T-helper 1 cell treated with Interleukin-12 subunit alpha and Interleukin-12 subunit beta and Interleukin-4 antibody, amounts not matched to agents 30 μg/mL and 1 μg/mL, for 36 hours (primary cell): ENCODE measurements around the gene NDUFB11.

Source experiments
- H3K27ac Mint-ChIP-seq: one replicate; pipeline ENCODE4 v1.8.0; 2021; ENCODE audit warnings: mild to moderate bottlenecking, mixed read lengths
- H3K27me3 Mint-ChIP-seq: one replicate; pipeline ENCODE4 v1.8.0; 2021; ENCODE audit warnings: low read depth, mixed read lengths
- H3K36me3 Mint-ChIP-seq: one replicate; pipeline ENCODE4 v1.8.0; 2021; ENCODE audit warnings: low read depth, mixed read lengths
- H3K4me1 Mint-ChIP-seq: one replicate; pipeline ENCODE4 v1.8.0; 2021; ENCODE audit warnings: low read depth, mixed read lengths
- H3K4me3 Mint-ChIP-seq: one replicate; pipeline ENCODE4 v1.8.0; 2021; ENCODE audit warnings: mild to moderate bottlenecking, moderate library complexity, mixed read lengths
- H3K9me3 Mint-ChIP-seq: one replicate; pipeline ENCODE4 v1.8.0; 2021; ENCODE audit warnings: mixed read lengths

The NDUFB11 gene

DNA sequence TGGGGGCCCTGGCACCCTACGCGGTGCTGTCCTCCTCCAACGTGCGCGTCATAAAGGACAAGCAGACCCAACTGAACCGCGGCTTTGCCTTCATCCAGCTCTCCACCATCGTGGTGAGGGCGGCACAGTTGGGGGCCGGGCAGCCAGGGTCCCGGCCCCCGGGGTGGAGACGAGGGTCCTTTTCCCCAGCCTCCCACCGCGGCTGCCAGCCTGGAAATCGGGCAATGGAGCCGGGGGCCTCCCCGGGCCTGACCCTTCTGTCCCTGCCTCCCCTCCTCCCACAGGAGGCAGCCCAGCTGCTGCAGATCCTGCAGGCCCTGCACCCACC, 35.4 kb upstream of the NDUFB11 start:
- Mint-ChIP-seq H3K36me3 (peaks cover 18% of the 10 kb centered on the region), H3K27ac (no peak overlapping the region), H3K4me3 (no peak overlapping the region), H3K9me3 (no peaks in the 10 kb centered on the region), H3K4me1 (no peaks in the 10 kb centered on the region), H3K27me3 (no peaks in the 10 kb centered on the region)

DNA sequence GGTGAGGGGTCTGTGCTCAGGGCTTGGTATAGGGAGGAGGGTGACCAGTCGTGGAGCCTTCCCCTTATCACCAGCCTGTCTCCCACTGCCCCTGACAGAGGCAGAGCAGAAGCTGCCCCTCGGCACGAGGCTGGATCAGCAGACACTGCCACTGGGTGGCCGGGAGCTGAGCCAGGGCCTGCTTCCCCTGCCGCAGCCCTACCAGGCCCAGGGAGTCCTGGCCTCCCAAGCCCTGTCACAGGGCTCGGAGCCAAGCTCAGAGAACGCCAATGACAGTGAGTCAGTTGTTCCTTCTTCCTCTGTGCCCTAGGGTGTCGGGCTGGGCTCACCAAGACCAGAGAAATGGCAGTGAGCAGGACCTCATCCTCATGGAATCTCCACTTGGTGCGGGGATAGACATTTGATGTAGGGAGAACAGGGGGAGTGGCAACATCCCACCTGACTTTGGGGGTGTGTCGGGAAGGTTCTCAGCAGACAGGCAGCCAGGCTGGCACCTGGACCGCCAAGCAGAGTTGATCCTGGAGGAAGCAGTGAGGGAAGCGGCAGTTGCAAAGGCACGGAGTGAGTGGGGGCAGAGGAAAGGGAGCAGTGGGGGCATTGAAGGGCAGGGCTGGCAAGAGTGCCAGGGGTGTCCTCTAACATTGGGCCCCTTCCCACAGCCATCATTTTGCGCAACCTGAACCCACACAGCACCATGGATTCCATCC, 34.9 kb upstream of the NDUFB11 start:
- H3K4me3 Mint-ChIP-seq: no peak overlapping the region
- H3K4me1 Mint-ChIP-seq: no peaks in the 10 kb centered on the region
- H3K36me3 Mint-ChIP-seq: peaks cover 18% of the 10 kb centered on the region
- no peaks in the 10 kb centered on the region for H3K27me3 Mint-ChIP-seq
- no peak overlapping the region for H3K27ac Mint-ChIP-seq
- H3K9me3 Mint-ChIP-seq: no peaks in the 10 kb centered on the region

DNA sequence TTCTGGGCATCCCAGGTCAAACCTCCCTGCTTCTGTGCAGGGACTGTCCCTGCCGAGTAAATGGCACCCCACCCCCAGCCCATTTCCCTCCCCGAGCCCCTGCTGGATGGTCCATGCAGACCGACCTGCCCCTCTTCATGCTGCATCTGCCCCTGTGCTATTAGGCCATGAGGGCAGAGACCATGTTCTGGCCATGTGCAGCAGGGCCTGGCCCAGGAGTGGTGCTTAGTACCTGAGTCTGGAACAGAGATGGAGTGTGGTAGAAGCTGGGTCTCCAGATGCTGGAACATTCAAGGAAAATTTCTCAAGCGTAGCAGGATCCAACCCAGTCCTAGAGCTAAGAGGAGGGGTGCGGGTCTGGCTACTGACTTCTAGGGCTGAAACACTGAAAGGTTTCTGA, 33.8 kb upstream of the NDUFB11 start:
- Mint-ChIP-seq H3K27ac (no peak overlapping the region), H3K4me3 (no peak overlapping the region), H3K9me3 (no peaks in the 10 kb centered on the region), H3K36me3 (peaks cover 18% of the 10 kb centered on the region), H3K4me1 (no peaks in the 10 kb centered on the region), H3K27me3 (no peaks in the 10 kb centered on the region)

DNA sequence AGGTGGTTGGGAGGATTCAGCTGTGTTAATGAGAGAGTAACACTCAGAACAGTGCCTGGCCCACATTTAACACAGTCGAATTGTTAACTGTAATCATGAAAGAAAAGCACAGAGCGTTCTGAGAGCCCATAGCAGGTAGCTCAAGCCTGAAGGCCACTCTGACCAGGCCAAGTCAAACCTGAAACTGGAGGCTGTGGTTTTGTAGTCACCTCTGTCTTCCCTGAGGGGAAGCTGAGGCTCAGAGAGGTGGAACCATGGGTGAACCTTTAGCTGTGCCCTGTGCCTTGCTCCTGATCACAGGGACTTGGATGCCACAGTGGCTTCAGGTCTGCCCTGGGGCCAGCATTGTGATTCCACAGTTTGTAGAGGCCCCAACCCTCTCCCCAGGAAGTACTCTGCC, 32.6 kb upstream of the NDUFB11 start:
- no peaks in the 10 kb centered on the region for H3K27me3 Mint-ChIP-seq
- H3K4me1 Mint-ChIP-seq: no peaks in the 10 kb centered on the region
- no peak overlapping the region for H3K27ac Mint-ChIP-seq
- H3K4me3 Mint-ChIP-seq: no peak overlapping the region
- peaks cover 11% of the 10 kb centered on the region for H3K36me3 Mint-ChIP-seq
- H3K9me3 Mint-ChIP-seq: no peaks in the 10 kb centered on the region

DNA sequence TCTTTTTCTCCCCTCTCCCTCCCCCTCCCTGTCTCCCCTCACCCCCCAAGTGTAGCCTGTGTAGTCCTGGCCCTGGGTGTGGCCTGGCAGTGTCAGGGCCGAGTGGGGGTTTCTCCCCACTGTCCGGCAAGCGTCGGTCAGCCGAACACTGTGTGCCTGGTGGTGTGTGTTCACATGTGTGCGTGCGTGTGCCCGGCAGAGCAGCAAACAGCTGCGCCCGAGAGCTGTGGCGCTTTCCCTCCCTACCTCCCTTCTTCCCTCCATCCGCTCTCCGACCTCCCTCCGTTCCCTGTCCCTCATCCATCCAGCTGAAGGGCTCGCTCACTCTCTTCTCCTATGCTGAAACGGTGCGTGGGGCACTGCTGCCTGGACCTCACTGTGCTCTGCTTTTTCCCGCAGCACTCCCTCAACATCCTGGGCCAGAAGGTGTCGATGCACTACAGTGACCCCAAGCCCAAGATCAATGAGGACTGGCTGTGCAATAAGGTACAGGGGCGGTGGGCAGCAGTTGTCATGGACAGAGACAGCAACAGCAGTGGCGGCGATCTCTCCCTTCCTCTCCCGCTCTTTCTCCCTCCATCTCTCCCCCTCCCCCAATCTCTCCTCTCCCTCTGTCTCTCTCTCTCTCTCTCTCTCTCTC, 31.7 kb upstream of the NDUFB11 start:
- Mint-ChIP-seq H3K9me3 (no peaks in the 10 kb centered on the region), H3K27me3 (no peaks in the 10 kb centered on the region), H3K4me1 (no peaks in the 10 kb centered on the region), H3K36me3 (peaks cover 14% of the 10 kb centered on the region), H3K27ac (peak overlapping the region; percentile 63), H3K4me3 (no peak overlapping the region)

DNA sequence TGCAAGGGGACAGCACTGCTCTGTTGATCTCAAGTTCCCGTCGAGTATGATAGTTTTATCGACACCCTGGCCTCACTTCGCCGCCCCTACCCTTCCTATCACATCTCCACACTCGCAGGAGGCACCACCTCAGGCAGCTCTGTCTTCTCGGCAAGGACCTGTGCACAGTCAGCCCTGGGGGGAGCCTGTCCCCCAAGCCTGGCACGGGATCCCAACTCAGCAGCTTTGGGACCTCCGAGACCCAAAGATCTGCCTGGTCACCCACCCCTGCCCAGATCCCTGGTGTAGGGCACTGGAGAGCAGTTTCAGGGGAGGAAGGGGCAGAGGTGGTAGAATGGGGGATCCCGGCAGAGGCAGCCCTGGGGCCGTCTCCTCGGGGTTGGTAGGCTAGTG, 31.1 kb upstream of the NDUFB11 start:
- H3K4me3 Mint-ChIP-seq: no peak overlapping the region
- H3K4me1 Mint-ChIP-seq: no peaks in the 10 kb centered on the region
- H3K36me3 Mint-ChIP-seq: peaks cover 14% of the 10 kb centered on the region
- H3K27me3 Mint-ChIP-seq: no peaks in the 10 kb centered on the region
- H3K27ac Mint-ChIP-seq: no peak overlapping the region
- no peaks in the 10 kb centered on the region for H3K9me3 Mint-ChIP-seq

DNA sequence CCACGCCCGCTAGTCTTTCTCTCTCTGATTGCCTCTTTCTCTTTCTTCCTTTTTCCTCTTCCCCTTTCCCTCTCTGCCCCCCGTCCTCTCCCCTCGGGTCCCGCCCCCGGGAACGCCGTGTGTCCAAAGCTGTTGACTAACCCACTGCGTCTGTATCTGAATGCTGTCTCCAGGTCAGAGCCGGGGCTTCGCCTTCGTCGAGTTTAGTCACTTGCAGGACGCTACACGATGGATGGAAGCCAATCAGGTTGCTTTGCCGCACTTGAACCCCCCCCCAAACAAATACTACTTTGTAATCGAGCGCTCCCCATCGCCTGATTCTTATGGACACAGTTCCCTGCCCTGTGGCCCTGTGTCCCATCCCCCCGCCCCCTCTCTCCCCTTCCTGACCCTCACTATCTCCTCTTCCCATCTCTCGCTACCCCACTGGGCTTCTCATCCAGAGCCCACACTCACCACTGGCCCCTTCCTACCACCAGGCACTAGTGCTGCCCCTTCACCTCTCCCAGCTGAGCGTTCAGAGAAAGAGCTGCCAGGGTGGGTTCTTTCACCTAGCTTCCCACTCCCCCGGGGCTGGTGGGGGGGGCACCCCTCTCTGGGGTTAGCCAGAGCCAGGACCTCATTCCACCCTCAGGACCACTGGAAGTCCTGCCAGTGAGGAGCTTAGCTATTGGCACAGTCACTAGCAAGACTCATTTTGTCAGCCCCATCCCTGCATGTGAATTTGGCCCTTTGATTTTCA, 30.5 kb upstream of the NDUFB11 start:
- no peak overlapping the region for H3K27ac Mint-ChIP-seq
- no peak overlapping the region for H3K4me3 Mint-ChIP-seq
- peaks cover 14% of the 10 kb centered on the region for H3K36me3 Mint-ChIP-seq
- no peaks in the 10 kb centered on the region for H3K4me1 Mint-ChIP-seq
- no peaks in the 10 kb centered on the region for H3K9me3 Mint-ChIP-seq
- no peaks in the 10 kb centered on the region for H3K27me3 Mint-ChIP-seq

DNA sequence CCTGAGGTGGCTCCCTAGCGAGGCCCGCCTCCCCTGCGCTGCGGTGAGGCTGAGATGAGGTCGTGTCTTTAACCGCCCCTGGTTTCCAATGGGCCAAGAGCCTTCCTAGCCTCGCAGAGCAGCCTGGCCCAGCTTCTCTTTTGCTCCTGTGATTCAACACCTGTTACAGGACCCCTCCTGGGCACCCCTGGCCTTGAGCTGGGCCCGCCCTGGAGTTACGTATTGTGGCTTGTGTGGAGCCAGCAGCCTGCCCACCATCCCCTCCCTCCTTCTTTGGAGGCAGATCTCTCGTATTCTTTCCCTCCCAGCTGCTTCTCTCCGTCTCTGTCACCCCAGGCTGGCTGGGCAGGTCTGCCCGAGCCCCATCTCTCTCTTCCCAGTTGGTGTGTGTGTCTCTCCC, 29.9 kb upstream of the NDUFB11 start:
- H3K36me3 Mint-ChIP-seq: peaks cover 14% of the 10 kb centered on the region
- H3K9me3 Mint-ChIP-seq: no peaks in the 10 kb centered on the region
- H3K4me1 Mint-ChIP-seq: no peaks in the 10 kb centered on the region
- no peak overlapping the region for H3K27ac Mint-ChIP-seq
- H3K4me3 Mint-ChIP-seq: no peak overlapping the region
- no peaks in the 10 kb centered on the region for H3K27me3 Mint-ChIP-seq

DNA sequence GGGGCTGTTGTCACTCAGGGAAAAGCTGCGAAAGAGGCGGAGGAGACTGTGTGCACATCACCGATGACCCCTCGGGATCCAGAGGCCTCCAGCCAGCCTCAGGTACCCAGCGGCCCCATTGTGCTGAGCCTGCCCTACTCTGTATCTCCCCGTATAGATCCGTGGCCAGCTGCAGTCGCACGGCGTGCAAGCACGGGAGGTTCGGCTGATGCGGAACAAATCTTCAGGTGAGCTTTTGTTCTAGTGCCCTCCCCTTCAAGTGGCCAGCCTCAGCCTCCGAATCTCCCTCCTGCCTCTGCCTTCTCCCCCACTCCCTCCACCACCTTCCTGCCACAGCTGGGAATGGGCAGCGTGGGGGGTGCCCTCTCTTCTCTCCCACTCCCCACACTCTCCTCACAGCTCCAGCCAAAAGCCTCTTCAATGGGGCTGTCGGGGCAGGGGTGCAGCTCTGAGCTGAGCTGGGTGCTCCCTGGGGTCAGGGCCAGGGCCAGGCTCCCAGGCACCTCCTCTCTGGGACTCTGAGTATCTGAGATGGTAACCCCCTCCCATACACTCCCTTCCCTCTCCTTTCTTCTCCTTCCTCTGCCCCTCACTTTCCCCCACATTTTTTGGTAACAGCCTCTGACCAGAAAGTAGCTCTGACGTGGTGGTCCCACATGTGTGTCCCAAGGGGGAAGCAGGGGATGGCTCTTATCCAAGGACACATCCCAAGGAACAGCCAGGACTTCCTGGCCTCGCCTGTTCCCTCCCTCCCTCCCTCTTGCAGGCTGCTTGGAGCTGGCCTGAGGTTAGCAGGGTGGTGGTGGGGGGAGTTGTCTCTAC, 28.7 kb upstream of the NDUFB11 start:
- H3K27me3 Mint-ChIP-seq: no peaks in the 10 kb centered on the region
- H3K4me1 Mint-ChIP-seq: no peaks in the 10 kb centered on the region
- H3K4me3 Mint-ChIP-seq: no peak overlapping the region
- H3K27ac Mint-ChIP-seq: no peak overlapping the region
- H3K9me3 Mint-ChIP-seq: no peaks in the 10 kb centered on the region
- peaks cover 17% of the 10 kb centered on the region for H3K36me3 Mint-ChIP-seq

DNA sequence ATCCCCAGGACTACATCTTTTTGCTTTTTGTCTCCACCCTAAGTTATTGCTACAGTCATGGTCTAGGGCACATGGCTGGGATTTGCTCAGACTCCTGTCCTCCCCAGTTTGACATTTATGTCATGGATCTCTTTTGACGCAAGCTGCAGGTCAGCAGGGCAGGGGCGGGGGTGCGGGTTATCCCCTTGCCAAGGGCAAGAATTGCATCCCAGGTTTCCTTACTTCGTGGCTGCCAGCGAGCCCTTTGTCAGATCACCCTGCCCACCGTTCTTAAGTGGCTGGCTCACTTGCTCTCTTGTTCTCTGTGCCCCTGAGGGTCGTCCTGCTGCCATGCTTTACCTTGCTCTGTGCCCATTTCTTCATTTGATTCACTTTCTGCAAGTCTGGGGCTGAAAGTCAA, 28.0 kb upstream of the NDUFB11 start:
- Mint-ChIP-seq H3K27me3 (no peaks in the 10 kb centered on the region), H3K36me3 (peaks cover 13% of the 10 kb centered on the region), H3K9me3 (no peaks in the 10 kb centered on the region), H3K27ac (no peak overlapping the region), H3K4me1 (no peaks in the 10 kb centered on the region), H3K4me3 (no peak overlapping the region)

DNA sequence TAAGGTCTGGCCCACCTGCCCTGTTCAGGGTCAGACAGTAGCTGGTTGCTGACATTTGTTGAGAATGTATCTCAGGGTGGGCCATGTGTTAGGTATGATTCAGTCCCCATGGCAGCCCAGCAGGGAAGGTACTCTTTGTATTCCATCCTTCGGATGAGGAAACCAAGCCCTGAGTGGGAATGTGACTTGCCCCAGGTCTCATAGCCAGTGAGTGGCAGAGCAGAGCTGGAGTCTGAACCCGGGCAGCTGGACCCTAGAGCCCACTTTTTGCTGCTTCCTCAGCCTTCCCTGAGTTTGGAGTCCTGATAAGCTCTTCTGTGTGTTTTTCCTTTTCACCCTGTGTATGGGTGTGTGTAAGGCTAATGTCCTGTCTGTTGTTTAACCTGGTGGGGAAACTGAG, 27.5 kb upstream of the NDUFB11 start:
- Mint-ChIP-seq H3K4me1 (no peaks in the 10 kb centered on the region), H3K9me3 (no peaks in the 10 kb centered on the region), H3K27me3 (no peaks in the 10 kb centered on the region), H3K27ac (no peak overlapping the region), H3K4me3 (no peak overlapping the region), H3K36me3 (peaks cover 13% of the 10 kb centered on the region)

DNA sequence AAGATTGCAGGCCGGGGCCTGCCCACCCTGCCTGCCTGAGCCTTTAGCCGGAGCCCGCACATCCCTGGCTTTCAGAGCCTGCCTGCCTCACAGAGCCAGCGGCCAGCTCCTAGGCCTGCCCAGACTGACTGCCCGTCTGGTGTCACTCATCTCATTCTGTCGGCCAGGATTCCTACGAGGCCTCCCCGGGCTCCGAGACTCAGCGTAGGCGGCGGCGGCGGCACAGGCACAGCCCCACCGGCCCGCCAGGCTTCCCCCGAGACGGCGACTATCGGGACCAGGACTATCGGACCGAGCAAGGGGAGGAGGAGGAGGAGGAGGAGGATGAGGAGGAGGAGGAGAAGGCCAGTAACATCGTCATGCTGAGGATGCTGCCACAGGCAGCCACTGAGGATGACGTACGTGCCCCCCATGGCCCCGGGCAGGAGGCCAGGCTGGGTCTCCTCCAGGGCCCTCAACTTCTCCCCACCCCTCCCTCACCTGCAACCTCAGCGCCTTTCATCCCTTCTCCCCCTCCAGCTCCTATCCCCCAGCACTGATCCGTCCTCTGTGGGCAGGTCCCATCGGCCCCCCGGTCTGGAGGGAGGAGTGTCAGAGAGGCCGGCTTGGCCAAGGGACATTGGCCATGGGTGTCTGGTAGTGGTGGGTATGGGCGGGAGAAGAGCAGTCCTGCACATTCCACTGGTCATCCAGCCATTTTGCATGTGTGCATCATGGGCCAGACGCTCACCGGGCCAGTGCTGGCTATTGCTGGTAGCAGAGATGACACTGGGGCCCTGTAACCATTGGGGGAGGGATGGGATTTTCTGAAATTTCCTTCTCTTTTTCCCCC, 26.6 kb upstream of the NDUFB11 start:
- Mint-ChIP-seq H3K4me3 (no peak overlapping the region), H3K36me3 (peaks cover 8% of the 10 kb centered on the region), H3K27me3 (no peaks in the 10 kb centered on the region), H3K9me3 (no peaks in the 10 kb centered on the region), H3K27ac (no peak overlapping the region), H3K4me1 (no peaks in the 10 kb centered on the region)

DNA sequence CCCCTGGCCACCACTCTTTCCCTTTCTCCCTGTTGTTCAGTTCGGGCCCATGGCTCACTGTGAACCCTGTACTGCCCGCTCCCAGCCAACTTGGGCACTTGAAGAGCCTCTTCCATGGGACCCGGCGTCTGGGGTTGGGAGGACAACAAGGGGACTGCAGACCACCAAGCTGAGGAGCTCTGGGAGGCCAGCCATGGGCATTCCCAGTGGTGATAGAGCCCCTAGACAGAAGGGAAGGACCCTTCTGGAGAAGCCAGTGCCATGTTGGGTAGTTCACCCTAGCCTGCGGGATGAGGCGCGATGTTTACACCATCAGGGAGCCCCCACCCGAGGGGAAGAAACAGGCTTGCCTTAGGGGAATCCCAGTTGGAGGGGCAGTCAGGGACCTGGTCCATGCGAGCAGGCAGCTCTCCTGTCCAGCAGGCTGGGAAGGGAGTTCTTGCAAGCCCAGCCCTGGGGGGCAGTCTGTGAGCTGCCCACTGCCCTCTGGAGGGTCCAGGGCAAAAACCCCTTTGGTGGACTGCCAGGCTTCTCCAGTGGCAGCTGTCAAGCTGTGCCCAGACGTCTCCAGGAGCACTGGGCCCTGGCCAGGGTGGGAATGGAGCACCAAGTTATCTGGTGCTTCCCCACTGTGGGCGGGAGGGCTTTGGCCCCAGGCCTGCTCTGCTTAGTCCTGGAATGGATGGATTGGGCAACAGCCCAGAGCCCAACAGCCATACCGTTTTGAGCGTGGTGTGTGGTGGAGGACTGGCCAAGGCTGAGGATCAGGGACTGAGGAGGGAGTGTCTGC, 25.4 kb upstream of the NDUFB11 start:
- H3K36me3 Mint-ChIP-seq: peaks cover 9% of the 10 kb centered on the region
- H3K27ac Mint-ChIP-seq: no peak overlapping the region
- no peaks in the 10 kb centered on the region for H3K4me1 Mint-ChIP-seq
- H3K4me3 Mint-ChIP-seq: no peak overlapping the region
- no peaks in the 10 kb centered on the region for H3K27me3 Mint-ChIP-seq
- H3K9me3 Mint-ChIP-seq: no peaks in the 10 kb centered on the region
